K562 (cell line): ENCODE measurements around the gene GPR37L1. TPM values are rescaled to one million over a fixed set of nuclear protein-coding genes. Genes with fewer than 3 reads are reported as not detected.

ENCODE experiments used
- ATAC-seq: fragments of 200-7000 bp; cut with Tn5 transposase; 3 replicates; pipeline ENCODE4 v1.9.1; 2020; ENCODE audit warnings: moderate library complexity
- BruUV-seq: library from RNA; stranded (reverse); fragments of 400-500 nt; replicated peaks from 2 replicates; lab custom pipeline; 2021; lab: Mats Ljungman, UMichigan
- CTCF ChIA-PET: fragments of 300-600 bp; formaldehyde crosslinking; extraction: SDS; loops from one replicate; lab custom pipeline; 2021; ENCODE audit warnings: low intra/inter-chr PET ratio; lab: Yijun Ruan, JAX
- POLR2A ChIA-PET: fragments of 300-600, 350-650 bp; sonication (Branson Sonifier 250); formaldehyde crosslinking; extraction: SDS; loops from one replicate; lab custom pipeline; 2021; ENCODE audit warnings: antibody characterized with exemption, inconsistent platforms; lab: Yijun Ruan, JAX
- DNase-seq, 4 experiments: peaks; one replicate each; pipeline versions ENCODE4 v3.0.0 to v3.0.0-alpha.2; 2011 to 2018; ENCODE audit warnings: low spot score in 3 of 4, mixed read lengths in 3 of 4; ENCODE audit errors: extremely low read depth in 1 of 4
- FAIRE-seq: peaks from 2 replicates; lab custom pipeline; 2011; peaks lifted over from hg19 to GRCh38; lab: Jason Lieb, UNC
- H2AFZ ChIP-seq: 2 replicates; pipeline ENCODE4 v1.6.0; 2011; ENCODE audit warnings: low read depth, low read length, control low read depth, inconsistent platforms
- H3K27ac ChIP-seq: fragments of 200-600 bp; 3 replicates; pipeline ENCODE4 v1.8.0; 2011; ENCODE audit warnings: low read depth, mild to moderate bottlenecking, control low read depth, inconsistent platforms, low read length, moderate library complexity, mixed read lengths; ENCODE audit errors: extremely low read depth
- H3K27me3 ChIP-seq, 2 experiments: fragments of 300-600 bp in 1 of 2; 2 replicates in 1 of 2; 3 replicates in 1 of 2; pipeline versions ENCODE4 v1.6.0 to v1.8.0; 2011; ENCODE audit warnings: inconsistent platforms in 2 of 2, low read length in 2 of 2, mild to moderate bottlenecking in 1 of 2, mixed read lengths in 1 of 2, moderate library complexity in 1 of 2; ENCODE audit not compliant: control insufficient read depth in 2 of 2, insufficient read depth in 2 of 2
- H3K36me3 ChIP-seq: fragments of 300-600 bp; 3 replicates; pipeline ENCODE4 v1.8.0; 2011; ENCODE audit warnings: mild to moderate bottlenecking, low read length, inconsistent platforms; ENCODE audit not compliant: control insufficient read depth, insufficient read depth
- H3K4me1 ChIP-seq, 2 experiments: fragments of 200-600 bp in 1 of 2; replicated peaks in 1 of 2; 2 replicates in 1 of 2; 3 replicates in 1 of 2; pipeline versions ENCODE4 v1.5.1 to v1.8.0; 2011; ENCODE audit warnings: inconsistent platforms in 2 of 2, low read length in 2 of 2, mild to moderate bottlenecking in 1 of 2, mixed read lengths in 1 of 2, moderate library complexity in 1 of 2; ENCODE audit not compliant: control insufficient read depth in 2 of 2, insufficient read depth in 2 of 2
- H3K4me2 ChIP-seq: 2 replicates; pipeline ENCODE4 v1.6.1; 2011; ENCODE audit warnings: low read length, control low read depth, inconsistent platforms, mixed read lengths; ENCODE audit not compliant: insufficient read depth
- H3K4me3 ChIP-seq: fragments of 200-600 bp; sonication (generic), shearing (Covaris generic); 2 replicates; pipeline ENCODE4 v1.5.1; 2016; ENCODE audit warnings: control low read depth, inconsistent platforms
- H3K79me2 ChIP-seq: fragments of 200-600 bp; 3 replicates; pipeline ENCODE4 v1.8.0; 2011; ENCODE audit warnings: low read length, inconsistent platforms; ENCODE audit not compliant: control insufficient read depth, insufficient read depth
- H3K9ac ChIP-seq, 2 experiments: 2 replicates each; pipeline versions ENCODE4 v1.6.0 to v1.6.1; 2011; ENCODE audit warnings: low read depth in 2 of 2, low read length in 2 of 2, control low read depth in 1 of 2, inconsistent platforms in 1 of 2, mild to moderate bottlenecking in 1 of 2, mixed read lengths in 1 of 2; ENCODE audit not compliant: insufficient read depth in 1 of 2
- H3K9me1 ChIP-seq: one replicate; pipeline ENCODE4 v1.6.0; 2011; ENCODE audit warnings: inconsistent platforms, mild to moderate bottlenecking, low read length, moderate library complexity; ENCODE audit not compliant: control insufficient read depth, insufficient read depth
- H3K9me3 ChIP-seq: replicated peaks from 2 replicates; pipeline ENCODE4 v1.5.1; 2011; ENCODE audit warnings: low read depth, low read length, inconsistent platforms; ENCODE audit not compliant: control insufficient read depth, insufficient read depth
- H4K20me1 ChIP-seq: replicated peaks from 2 replicates; pipeline ENCODE4 v1.6.1; 2011; ENCODE audit warnings: low read length, inconsistent platforms, mixed read lengths; ENCODE audit not compliant: control insufficient read depth, insufficient read depth
- CREB3L1 ChIP-seq: fragments of 450-650 bp; IDR thresholded peaks from 2 replicates; pipeline ENCODE4 v1.6.1; 2014; ENCODE audit warnings: low read depth, mild to moderate bottlenecking, moderate library complexity, borderline replicate concordance
- MTA3 ChIP-seq: fragments of 450-650 bp; formaldehyde crosslinking; IDR thresholded peaks from 2 replicates; pipeline ENCODE4 v1.6.1; 2017; ENCODE audit warnings: mild to moderate bottlenecking, borderline replicate concordance
- MXI1 ChIP-seq: IDR thresholded peaks from 2 replicates; pipeline ENCODE4 v1.6.1; 2011; ENCODE audit warnings: low read depth, mild to moderate bottlenecking, improper control_type of control experiment, low read length
- NFYB ChIP-seq: IDR thresholded peaks from 2 replicates; pipeline ENCODE4 v1.6.1; 2011; ENCODE audit warnings: mild to moderate bottlenecking, moderate library complexity; ENCODE audit not compliant: insufficient read length; ENCODE audit errors: extremely low read depth
- PBX2 ChIP-seq, 2 experiments: IDR thresholded peaks in 1 of 2; conservative IDR thresholded peaks in 1 of 2; 2 replicates each; pipeline ENCODE4 v1.6.1; 2016; ENCODE audit warnings: low read depth in 2 of 2, mild to moderate bottlenecking in 1 of 2, missing compliant biosample characterization in 1 of 2, missing genetic modification characterization in 1 of 2, moderate library complexity in 1 of 2
- PTBP1 ChIP-seq: fragments of 200-400 bp; formaldehyde crosslinking; IDR thresholded peaks from 2 replicates; pipeline ENCODE4 v1.6.1; 2017; ENCODE audit warnings: low read depth, low read length
- SNRNP70 ChIP-seq: fragments of 200-400 bp; formaldehyde crosslinking; optimal IDR thresholded peaks from 2 replicates; pipeline ENCODE3; 2017; ENCODE audit warnings: low read depth, low read length
- SRSF7 ChIP-seq: fragments of 200-400 bp; formaldehyde crosslinking; optimal IDR thresholded peaks from 2 replicates; pipeline ENCODE3; 2017; ENCODE audit warnings: mild to moderate bottlenecking, low read depth, low read length
- TOE1 ChIP-seq, 2 experiments: fragments of 450-650 bp in 1 of 2; sonication (generic) in 1 of 2; formaldehyde crosslinking in 1 of 2; IDR thresholded peaks; 2 replicates each; pipeline versions ENCODE4 v1.7.1 to v1.8.0; 2016 to 2022; ENCODE audit warnings: borderline replicate concordance in 2 of 2, mild to moderate bottlenecking in 2 of 2, antibody characterized with exemption in 1 of 2, inconsistent platforms in 1 of 2, low read depth in 1 of 2, missing genetic modification reagents in 1 of 2, moderate library complexity in 1 of 2
- TRIM28 ChIP-seq: fragments of 450-650 bp; IDR thresholded peaks from 2 replicates; pipeline ENCODE4 v1.6.1; 2017
- ZBTB33 ChIP-seq: sonication (generic); formaldehyde crosslinking; IDR thresholded peaks from 2 replicates; pipeline ENCODE4 v1.8.1; 2023; ENCODE audit warnings: mild to moderate bottlenecking, missing genetic modification reagents
- ZNF133 ChIP-seq: fragments of 250-450 bp; sonication (Bioruptor Pico); IDR thresholded peaks from 2 replicates; pipeline ENCODE4 v1.4.0; 2020; ENCODE audit warnings: mild to moderate bottlenecking
- ZNF584 ChIP-seq: fragments of 200-800 bp; sonication (Bioruptor generic); IDR thresholded peaks from 2 replicates; pipeline ENCODE4 v1.6.1; 2016; ENCODE audit warnings: low read depth, mild to moderate bottlenecking, missing genetic modification characterization, missing compliant biosample characterization
- WGBS: fragments of 100-300 bp; shearing (Covaris generic); methylation state at CpG from one replicate; pipeline ENCODE4 v1.1.6; 2016; ENCODE audit warnings: low coverage, mixed read lengths; ENCODE audit not compliant: insufficient coverage; ENCODE audit errors: missing lambda C conversion rate; 5-methylcytosine and 5-hydroxymethylcytosine counted together
- in situ Hi-C: fragments of 300-500 bp; cut with MboI; formaldehyde crosslinking; loops from 4 replicates; pipeline ENCODE4 v1.15.0; 2018; ENCODE audit warnings: inconsistent platforms, mixed read lengths
- intact Hi-C: fragments of 100-400 bp; cut with micrococcal nuclease; formaldehyde crosslinking; loops from 2 replicates; pipeline ENCODE4 v1.14.2; 2022
- polyA plus RNA-seq, 8 experiments: library from polyadenylated mRNA; depleted of rRNA in 4 of 8; stranded (reverse) in 5 of 8; unstranded in 3 of 8; fragments of >200 nt; fragmentation: Nextera tagmentation in 2 of 8; fragmentation: Illumina TruSeq in 1 of 8; extraction: Ambion mirVana in 2 of 8; extraction: Trizol in 1 of 8; gene quantifications; 2 replicates each; pipeline versions ENCODE4 v1.2.1 to v1.2.3, GENCODE V29; 2011 to 2014; ENCODE audit warnings: inconsistent platforms in 1 of 8, missing spikeins in 1 of 8
- total RNA-seq, 7 experiments: library from RNA; depleted of rRNA in 6 of 7; stranded (reverse); fragments of >200 nt in 6 of 7; fragmentation: Illumina TruSeq in 2 of 7; extraction: Trizol in 2 of 7; gene quantifications; 2 replicates each; pipeline versions ENCODE4 v1.2.1 to v1.2.3, GENCODE V29; 2011 to 2021; ENCODE audit warnings: low replicate concordance in 1 of 7

Gene GPR37L1
- total and polyA plus RNA-seq, 9 of the 15 experiments (the other 6 are each of a cell fraction or from before 2014, with no cell fraction given), result not detected

GRCh38 chr1:202158810-202159533, 36.3 kb downstream of the GPR37L1 start:
- ChIA-PET POLR2A (interaction anchor here (0.7 to 3.2 kb wide), 6 partner anchors 11 to 274 kb away, joined by 3 to 19 read pairs (median 4); no protein-coding TSS in a partner anchor), CTCF (interaction anchor here (0.7 kb wide), 1 partner anchor 244 kb away, joined by 3 read pairs; no protein-coding TSS in a partner anchor)
- ATAC-seq (peak; percentile 48), DNase-seq (peak; percentile 80 to 89 (median 84)), FAIRE-seq (peak; percentile 73)
- peak overlapping the region; percentile 82 for H2AFZ ChIP-seq
- in situ Hi-C loops (no loop called here), intact Hi-C loops (loop anchor here (10.0 kb wide), 1 partner anchor 646 kb away; the partner anchor contains the start of gene KDM5B)
- peak overlapping the region; percentile 57 for H3K4me3 ChIP-seq
- H3K4me1 ChIP-seq, result peaks cover 70 to 86% of the 10 kb centered on the region in 2 experiments
- peaks cover 49% of the 10 kb centered on the region for H3K36me3 ChIP-seq
- H3K9me3 ChIP-seq, result no peaks in the 10 kb centered on the region
- peak overlapping the region; percentile 99 for H3K27ac ChIP-seq
- WGBS, result 5% methylated on average over 9 of the region's 10 CpGs
- H3K79me2 ChIP-seq, result peaks cover 96% of the 10 kb centered on the region
- H3K9ac ChIP-seq, result peak overlapping the region; percentile 89 to 91
- peak overlapping the region; percentile 90 for H3K4me2 ChIP-seq
- no peaks in the 10 kb centered on the region for H4K20me1 ChIP-seq
- no peaks in the 10 kb centered on the region for H3K9me1 ChIP-seq
- TSS peak; percentile 47 for BruUV-seq
- no peaks in the 10 kb centered on the region for H3K27me3 ChIP-seq
- TF ChIP-seq NFYB (peak; percentile 28), CREB3L1 (no peak; the same call in 1 of the 2 replicates), ZNF133 (CRISPR knock-in tag) (no peak), PBX2 (CRISPR knock-in tag; IDR thresholded peaks at IDR 0.05; ENCODE audit: low read depth) (no peak), PBX2 (tag; conservative IDR thresholded peaks at IDR 0.05; ENCODE audit: low read depth) (no peak), ZNF584 (CRISPR knock-in tag) (no peak), ZBTB33 (CRISPR knock-in tag) (no peak), TOE1 (IDR thresholded peaks at IDR 0.05; ENCODE audit: borderline replicate concordance) (no peak), TOE1 (CRISPR knock-in tag; IDR thresholded peaks at IDR 0.05; ENCODE audit: borderline replicate concordance, low read depth) (no peak), PTBP1 (peak; percentile 83; the same call in 1 of the 2 replicates), SRSF7 (no peak), MTA3 (peak; percentile 73; the same call in 1 of the 2 replicates), TRIM28 (no peak), SNRNP70 (no peak), MXI1 (no peak; the same call in 1 of the 2 replicates)
